Peyer's patch (tissue), 4 donors: Measurements from ENCODE around the gene ARHGAP22. TPM values are rescaled to one million over a fixed set of nuclear protein-coding genes. Genes with fewer than 3 reads are reported as not detected.

Experiments used
- DNase-seq, 3 donors: peaks; one replicate each; pipeline ENCODE4 v3.0.0-alpha.2; 2017 to 2019
- H3K27ac ChIP-seq, 4 donors: fragments of 200-600 bp; sonication (generic); one replicate each; pipeline ENCODE4 v1.5.1; 2016 to 2019
- H3K27me3 ChIP-seq, 2 donors: fragments of 200-600 bp; sonication (generic); one replicate each; pipeline ENCODE4 v1.5.1; 2019
- H3K36me3 ChIP-seq, 3 donors: fragments of 200-600 bp; sonication (generic); one replicate each; pipeline ENCODE4 v1.5.1; 2016 to 2019
- H3K4me1 ChIP-seq, 4 donors: fragments of 200-600 bp; sonication (generic); one replicate each; pipeline ENCODE4 v1.5.1; 2016 to 2019
- H3K4me3 ChIP-seq, 4 donors: fragments of 200-600 bp; sonication (generic); 1 replicate in 3 of 4; 2 replicates in 1 of 4; pipeline ENCODE4 v1.5.1; 2016 to 2019; ENCODE audit warnings: mild to moderate bottlenecking in 1 of 4
- H3K9me3 ChIP-seq, 4 donors: fragments of 200-600 bp; sonication (generic); one replicate each; pipeline ENCODE4 v1.5.1; 2016 to 2019; ENCODE audit warnings: mild to moderate bottlenecking in 1 of 4
- POLR2A ChIP-seq, 2 donors: fragments of 450-650 bp; IDR thresholded peaks; one replicate each; pipeline ENCODE4 v1.5.1; 2017; ENCODE audit warnings: antibody characterized with exemption in 2 of 2, mild to moderate bottlenecking in 2 of 2, moderate library complexity in 2 of 2
- total RNA-seq, 4 donors: library from RNA; depleted of rRNA; stranded (reverse); fragments of >200 nt; gene quantifications; one replicate each; pipeline ENCODE4 v1.1.0, GENCODE V29; 2016
- TF ChIP-seq, protein P1 (sequence below), 6 experiments: fragments of 450-650 bp in 4 of 6; fragments of 200-600 bp in 2 of 6; sonication (generic) in 1 of 6; IDR thresholded peaks; one replicate each; pipeline ENCODE4 v1.5.1; 2017 to 2019; ENCODE audit warnings: antibody characterized with exemption in 6 of 6, mild to moderate bottlenecking in 3 of 6, moderate library complexity in 1 of 6

ARHGAP22 gene
- total RNA-seq, 4 donors from 2014 or later, result 1.9 to 10.7 (median 8.3) TPM; not detected in 1

DNA sequence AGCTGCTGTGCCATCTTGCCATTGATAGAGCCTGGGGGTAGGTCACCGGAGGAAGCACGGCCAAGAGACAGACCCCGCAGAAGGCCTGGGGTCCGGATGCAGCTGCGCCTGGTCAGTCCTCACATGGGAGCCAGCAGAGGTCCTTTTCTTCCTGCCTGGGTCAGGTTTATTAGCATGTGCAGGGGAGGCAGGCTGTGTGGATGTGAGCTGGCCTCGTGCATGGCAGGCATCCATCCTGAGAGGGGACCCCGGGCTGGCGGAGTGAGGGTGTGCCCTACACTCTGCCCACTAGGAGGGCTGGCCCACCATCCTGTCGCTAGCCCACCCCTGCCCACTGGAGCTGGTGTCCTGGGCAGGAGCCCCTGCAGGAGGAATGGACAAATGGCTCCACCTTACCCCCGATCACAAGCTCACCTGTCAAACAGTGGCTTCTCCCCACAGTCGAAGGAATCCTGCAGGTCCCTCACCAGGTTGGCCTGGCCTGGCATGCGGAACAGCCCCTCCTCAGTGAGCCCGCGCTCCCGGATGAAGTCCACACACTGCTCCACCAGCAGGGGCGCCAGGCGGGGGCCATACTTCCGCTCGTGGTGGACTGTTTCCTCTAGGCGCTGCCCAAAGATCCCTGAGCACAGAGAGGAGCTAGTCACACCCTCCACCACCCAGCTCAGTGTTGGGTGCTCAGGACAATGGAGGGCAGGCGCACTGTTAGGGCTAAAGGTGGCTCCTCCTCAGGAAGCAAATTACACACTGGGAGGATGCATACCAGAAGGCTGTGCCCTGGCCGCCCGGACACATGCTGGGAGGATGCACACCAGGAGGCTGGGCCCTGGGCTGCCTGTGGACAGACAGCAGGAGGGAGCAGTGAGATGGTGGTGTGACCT is 145.4 kb downstream of the ARHGAP22 start:
- H3K27me3 ChIP-seq, result no peaks in the 10 kb centered on the region
- TF ChIP-seq, protein P1, sequence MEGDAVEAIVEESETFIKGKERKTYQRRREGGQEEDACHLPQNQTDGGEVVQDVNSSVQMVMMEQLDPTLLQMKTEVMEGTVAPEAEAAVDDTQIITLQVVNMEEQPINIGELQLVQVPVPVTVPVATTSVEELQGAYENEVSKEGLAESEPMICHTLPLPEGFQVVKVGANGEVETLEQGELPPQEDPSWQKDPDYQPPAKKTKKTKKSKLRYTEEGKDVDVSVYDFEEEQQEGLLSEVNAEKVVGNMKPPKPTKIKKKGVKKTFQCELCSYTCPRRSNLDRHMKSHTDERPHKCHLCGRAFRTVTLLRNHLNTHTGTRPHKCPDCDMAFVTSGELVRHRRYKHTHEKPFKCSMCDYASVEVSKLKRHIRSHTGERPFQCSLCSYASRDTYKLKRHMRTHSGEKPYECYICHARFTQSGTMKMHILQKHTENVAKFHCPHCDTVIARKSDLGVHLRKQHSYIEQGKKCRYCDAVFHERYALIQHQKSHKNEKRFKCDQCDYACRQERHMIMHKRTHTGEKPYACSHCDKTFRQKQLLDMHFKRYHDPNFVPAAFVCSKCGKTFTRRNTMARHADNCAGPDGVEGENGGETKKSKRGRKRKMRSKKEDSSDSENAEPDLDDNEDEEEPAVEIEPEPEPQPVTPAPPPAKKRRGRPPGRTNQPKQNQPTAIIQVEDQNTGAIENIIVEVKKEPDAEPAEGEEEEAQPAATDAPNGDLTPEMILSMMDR (IDR thresholded peaks at IDR 0.05), result no peak
- TF ChIP-seq POLR2A (IDR thresholded peaks at IDR 0.05), result no peak
- no peaks in the 10 kb centered on the region for H3K36me3 ChIP-seq
- no peak overlapping the region for H3K27ac ChIP-seq
- H3K4me3 ChIP-seq, result no peak overlapping the region
- H3K9me3 ChIP-seq, result no peaks in the 10 kb centered on the region
- DNase-seq, result peak in 2 of 3 donors; percentile 28 to 40
- H3K4me1 ChIP-seq, result peaks cover 0 to 10% (median 0%) of the 10 kb centered on the region in 4 donors

DNA sequence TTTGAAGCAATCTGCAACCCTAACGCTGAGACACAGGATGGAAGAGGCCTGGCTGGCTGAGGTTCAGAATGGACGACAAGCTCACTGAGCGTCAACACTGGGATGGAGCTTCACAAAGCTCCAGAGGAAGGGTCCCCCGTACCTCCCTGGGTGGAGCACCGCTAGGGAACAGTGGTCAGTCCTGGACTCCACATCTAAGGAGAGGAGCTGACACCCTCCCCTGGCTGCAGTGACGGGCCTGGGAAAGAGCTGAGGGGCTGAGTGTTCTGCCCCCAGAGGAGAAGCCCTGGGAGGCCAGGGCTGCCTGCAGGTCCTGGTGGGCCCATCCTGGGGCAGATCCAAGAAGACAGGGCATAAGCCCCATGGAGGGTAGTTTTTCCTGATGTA is 146.2 kb downstream of the ARHGAP22 start:
- Histone ChIP-seq H3K27ac (no peak overlapping the region), H3K4me3 (no peak overlapping the region), H3K4me1 (peaks cover 0 to 10% (median 0%) of the 10 kb centered on the region in 4 donors), H3K27me3 (no peaks in the 10 kb centered on the region), H3K36me3 (no peaks in the 10 kb centered on the region), H3K9me3 (no peaks in the 10 kb centered on the region)
- no peak for DNase-seq
- TF ChIP-seq, protein P1 (IDR thresholded peaks at IDR 0.05), result no peak
- no peak for TF ChIP-seq POLR2A (IDR thresholded peaks at IDR 0.05)

DNA sequence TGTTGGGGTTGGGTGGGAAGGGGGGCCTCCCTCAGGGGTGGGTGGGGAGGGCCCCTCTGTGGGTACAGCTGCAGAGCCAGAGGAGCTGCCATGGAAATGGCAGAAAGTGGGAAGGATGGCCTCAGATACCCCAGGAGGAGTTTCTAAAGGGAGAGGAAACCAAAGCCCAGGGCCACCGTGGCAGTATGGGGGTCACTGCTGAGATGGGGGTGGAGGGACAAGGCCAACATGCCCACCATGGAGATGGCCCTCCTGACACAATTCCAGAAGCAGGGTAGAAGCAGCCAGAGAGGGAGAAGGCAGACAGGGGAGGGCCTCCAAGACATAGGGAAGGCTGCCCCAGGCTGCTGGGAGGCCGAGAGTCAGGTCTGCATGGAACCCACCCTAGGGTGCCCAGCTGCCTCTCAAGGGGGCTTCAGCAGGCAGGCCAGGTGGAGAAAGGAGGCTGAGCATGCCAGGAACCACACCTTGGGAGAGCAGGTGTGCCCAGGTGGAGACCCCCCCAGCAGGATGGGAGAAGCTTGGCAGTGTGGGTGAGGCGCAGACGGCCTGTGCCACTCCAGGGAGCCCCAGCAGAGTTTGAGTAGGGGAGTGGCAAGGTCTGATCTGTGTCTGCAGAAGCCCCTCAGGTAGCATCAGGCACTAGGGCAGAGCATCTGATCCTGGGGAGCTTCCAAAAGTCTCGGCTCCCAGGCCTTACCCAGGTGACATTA is 146.8 kb downstream of the ARHGAP22 start:
- Histone ChIP-seq H3K4me3 (no peak overlapping the region), H3K36me3 (no peaks in the 10 kb centered on the region), H3K9me3 (no peaks in the 10 kb centered on the region), H3K4me1 (peaks cover 0 to 10% (median 0%) of the 10 kb centered on the region in 4 donors), H3K27ac (no peak overlapping the region), H3K27me3 (no peaks in the 10 kb centered on the region)
- peak in 1 of 3 donors; percentile 28 for DNase-seq
- TF ChIP-seq, protein P1 (IDR thresholded peaks at IDR 0.05), result no peak
- TF ChIP-seq POLR2A (IDR thresholded peaks at IDR 0.05), result no peak

GRCh38 chr10:48456808-48457761 is 147.8 kb downstream of the ARHGAP22 start:
- TF ChIP-seq, protein P1 (IDR thresholded peaks at IDR 0.05), result no peak
- TF ChIP-seq POLR2A (IDR thresholded peaks at IDR 0.05), result no peak
- no peaks in the 10 kb centered on the region for H3K9me3 ChIP-seq
- no peak overlapping the region for H3K27ac ChIP-seq
- peaks cover 0 to 10% (median 0%) of the 10 kb centered on the region in 4 donors for H3K4me1 ChIP-seq
- peak in 2 of 3 donors; percentile 36 to 39 for DNase-seq
- H3K36me3 ChIP-seq, result no peaks in the 10 kb centered on the region
- no peaks in the 10 kb centered on the region for H3K27me3 ChIP-seq
- no peak overlapping the region for H3K4me3 ChIP-seq

GRCh38 chr10:48456361-48456804 is 148.5 kb downstream of the ARHGAP22 start:
- Histone ChIP-seq H3K4me3 (no peak overlapping the region), H3K27ac (no peak overlapping the region), H3K36me3 (no peaks in the 10 kb centered on the region), H3K27me3 (no peaks in the 10 kb centered on the region), H3K9me3 (no peaks in the 10 kb centered on the region), H3K4me1 (peaks cover 0 to 10% (median 0%) of the 10 kb centered on the region in 4 donors)
- peak; percentile 42 to 64 (median 50) for DNase-seq
- no peak for TF ChIP-seq POLR2A (IDR thresholded peaks at IDR 0.05)
- TF ChIP-seq, protein P1 (IDR thresholded peaks at IDR 0.05), result no peak
